Endodermal cell (in vitro differentiated cells): ENCODE measurements around the gene SDE2. TPM values are rescaled to one million over a fixed set of nuclear protein-coding genes. Genes with fewer than 3 reads are reported as not detected.
"Not testable (repeated sequence)": the region's sequence is repeated elsewhere in the genome, so short reads cannot be mapped to it uniquely, and the experiment has no call there.

Experiments used
- DNase-seq: peaks from one replicate; pipeline ENCODE4 v3.0.0-alpha.2; 2017
- H3K27ac ChIP-seq: 2 replicates; pipeline ENCODE4 v1.5.1; 2013; ENCODE audit warnings: mild to moderate bottlenecking, low read depth, low read length, moderate library complexity
- H3K27me3 ChIP-seq: 2 replicates; pipeline ENCODE4 v1.6.1; 2013; ENCODE audit warnings: mild to moderate bottlenecking, low read length, moderate library complexity; ENCODE audit not compliant: insufficient read depth, control insufficient read depth, poor library complexity, severe bottlenecking
- H3K36me3 ChIP-seq: 2 replicates; pipeline ENCODE4 v1.7.0; 2013; ENCODE audit warnings: mild to moderate bottlenecking, low read length, moderate library complexity; ENCODE audit not compliant: control insufficient read depth, insufficient read depth
- H3K4me1 ChIP-seq: one replicate; pipeline ENCODE4 v1.7.0; 2013; ENCODE audit warnings: low read length; ENCODE audit not compliant: control insufficient read depth, insufficient read depth
- H3K4me3 ChIP-seq: 2 replicates; pipeline ENCODE4 v1.5.1; 2013; ENCODE audit warnings: mild to moderate bottlenecking, low read length, moderate library complexity
- H3K9ac ChIP-seq: 2 replicates; pipeline ENCODE4 v1.6.1; 2013; ENCODE audit warnings: mild to moderate bottlenecking, low read length, moderate library complexity; ENCODE audit not compliant: poor library complexity, severe bottlenecking; ENCODE audit errors: extremely low read depth
- H3K9me3 ChIP-seq: 2 replicates; pipeline ENCODE4 v1.6.1; 2013; ENCODE audit warnings: mild to moderate bottlenecking, low read length, moderate library complexity; ENCODE audit not compliant: control insufficient read depth
- H3K27ac Mint-ChIP-seq: 2 replicates; pipeline ENCODE4 v1.8.0; 2020; ENCODE audit warnings: mixed read lengths
- H3K27me3 Mint-ChIP-seq: 2 replicates; pipeline ENCODE4 v1.8.0; 2021; ENCODE audit warnings: mild to moderate bottlenecking, mixed read lengths; ENCODE audit not compliant: insufficient read depth
- H3K36me3 Mint-ChIP-seq: 2 replicates; pipeline ENCODE4 v1.8.0; 2020; ENCODE audit warnings: low read depth, mixed read lengths
- H3K4me1 Mint-ChIP-seq: 2 replicates; pipeline ENCODE4 v1.8.0; 2020; ENCODE audit warnings: mixed read lengths
- H3K4me3 Mint-ChIP-seq: 2 replicates; pipeline ENCODE4 v1.8.0; 2020; ENCODE audit warnings: mild to moderate bottlenecking, moderate library complexity, mixed read lengths
- H3K9me3 Mint-ChIP-seq: 2 replicates; pipeline ENCODE4 v1.8.0; 2020; ENCODE audit warnings: mild to moderate bottlenecking, mixed read lengths
- WGBS, 2 experiments: methylation state at CpG; one replicate each; pipeline versions ENCODE4 v1.1.5 to v1.1.7; 2013; ENCODE audit warnings: missing lambda C conversion rate in 2 of 2, mixed read lengths in 1 of 2; ENCODE audit not compliant: insufficient coverage in 1 of 2, insufficient read length in 1 of 2; 5-methylcytosine and 5-hydroxymethylcytosine counted together
- total RNA-seq, 2 donors: library from RNA; stranded (reverse); fragmentation: NEBNext Ultra II Directional in 1 of 2; extraction: Animal tissue kit (Norgen Biotek cat#: 25700) in 1 of 2; gene quantifications; 2 replicates in 1 of 2; 3 replicates in 1 of 2; pipeline ENCODE4 v1.2.1, GENCODE V29; 2021
- TF ChIP-seq, protein P1 (sequence below): fragments of 200-600 bp; sonication (generic); conservative IDR thresholded peaks from 2 replicates; pipeline ENCODE4 v1.5.0; 2021; ENCODE audit warnings: antibody characterized with exemption, mild to moderate bottlenecking

SDE2 gene
- total RNA-seq, 2 donors from 2014 or later: 19.0 to 21.6 TPM

- Mint-ChIP-seq H3K36me3 (peaks cover 67% of the 10 kb centered on the region), H3K9me3 (peaks cover 21% of the 10 kb centered on the region), H3K27ac (no peak overlapping the region), H3K4me3 (no peak overlapping the region), H3K4me1 (no peaks in the 10 kb centered on the region), H3K27me3 (no peaks in the 10 kb centered on the region)
- Histone ChIP-seq H3K4me3 (no peak overlapping the region), H3K27ac (no peak overlapping the region), H3K4me1 (no peaks in the 10 kb centered on the region), H3K36me3 (peaks cover 62% of the 10 kb centered on the region), H3K27me3 (no peaks in the 10 kb centered on the region), H3K9ac (no peak overlapping the region), H3K9me3 (peaks cover 27% of the 10 kb centered on the region)
- TF ChIP-seq, protein P1, sequence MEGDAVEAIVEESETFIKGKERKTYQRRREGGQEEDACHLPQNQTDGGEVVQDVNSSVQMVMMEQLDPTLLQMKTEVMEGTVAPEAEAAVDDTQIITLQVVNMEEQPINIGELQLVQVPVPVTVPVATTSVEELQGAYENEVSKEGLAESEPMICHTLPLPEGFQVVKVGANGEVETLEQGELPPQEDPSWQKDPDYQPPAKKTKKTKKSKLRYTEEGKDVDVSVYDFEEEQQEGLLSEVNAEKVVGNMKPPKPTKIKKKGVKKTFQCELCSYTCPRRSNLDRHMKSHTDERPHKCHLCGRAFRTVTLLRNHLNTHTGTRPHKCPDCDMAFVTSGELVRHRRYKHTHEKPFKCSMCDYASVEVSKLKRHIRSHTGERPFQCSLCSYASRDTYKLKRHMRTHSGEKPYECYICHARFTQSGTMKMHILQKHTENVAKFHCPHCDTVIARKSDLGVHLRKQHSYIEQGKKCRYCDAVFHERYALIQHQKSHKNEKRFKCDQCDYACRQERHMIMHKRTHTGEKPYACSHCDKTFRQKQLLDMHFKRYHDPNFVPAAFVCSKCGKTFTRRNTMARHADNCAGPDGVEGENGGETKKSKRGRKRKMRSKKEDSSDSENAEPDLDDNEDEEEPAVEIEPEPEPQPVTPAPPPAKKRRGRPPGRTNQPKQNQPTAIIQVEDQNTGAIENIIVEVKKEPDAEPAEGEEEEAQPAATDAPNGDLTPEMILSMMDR: no peak
- WGBS, 2 experiments: 100% methylated on average over 1 of the region's 1 CpG; no CpG with 5 or more reads in 1 of the 2 experiments
- no peak for DNase-seq
These were observed 19.7 kb downstream of the SDE2 start for GRCh38 chr1:225979421-225979820.

DNA sequence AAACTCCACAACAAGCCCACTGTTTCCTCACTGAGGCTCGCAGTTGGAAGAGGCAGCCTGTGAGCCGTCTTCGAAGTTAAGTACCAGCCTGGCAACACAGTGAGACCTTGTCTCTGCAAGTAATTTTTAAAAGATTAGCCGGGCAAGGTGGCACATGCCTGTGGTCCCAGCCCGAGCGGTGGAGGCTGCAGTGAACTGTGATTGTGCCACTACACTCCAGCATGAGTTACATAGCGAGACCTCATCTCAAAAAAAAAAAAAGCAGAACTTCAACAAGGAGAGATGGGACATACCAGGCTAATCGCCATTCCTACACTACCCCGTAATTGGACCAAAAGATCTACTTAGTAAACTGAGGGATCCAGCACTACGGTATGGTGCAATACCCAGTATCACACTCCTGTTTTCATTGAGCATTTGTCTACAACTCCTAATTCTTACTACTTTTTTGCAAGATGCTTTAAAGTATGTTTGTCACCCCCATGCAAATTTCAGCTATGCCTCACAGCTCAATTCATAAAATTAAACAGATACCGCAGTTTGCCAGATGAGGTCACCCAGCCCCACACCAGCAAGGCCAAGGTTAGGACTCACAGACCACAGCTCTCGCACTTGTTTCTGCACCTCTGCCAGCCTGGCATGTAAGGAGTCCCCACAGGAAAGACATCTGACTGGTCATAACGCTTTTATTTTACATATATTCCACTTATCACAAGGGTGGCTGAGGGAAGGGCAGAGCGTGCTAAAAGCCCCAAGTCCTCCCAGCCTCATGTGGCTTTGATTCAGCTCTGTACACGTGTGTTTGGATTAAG lies 21.0 kb downstream of the SDE2 start:
- TF ChIP-seq, protein P1: no peak
- Histone ChIP-seq H3K4me1 (no peaks in the 10 kb centered on the region), H3K27ac (no peak overlapping the region), H3K36me3 (peaks cover 49% of the 10 kb centered on the region), H3K27me3 (no peaks in the 10 kb centered on the region), H3K9ac (no peak overlapping the region), H3K9me3 (peaks cover 18% of the 10 kb centered on the region), H3K4me3 (no peak overlapping the region)
- no peaks in the 10 kb centered on the region for H3K4me1 Mint-ChIP-seq
- H3K9me3 Mint-ChIP-seq: peaks cover 17% of the 10 kb centered on the region
- 94 to 95% methylated on average over 13 to 15 of the region's 15 CpGs for WGBS, 2 experiments
- DNase-seq: no peak
- no peak overlapping the region for H3K4me3 Mint-ChIP-seq
- no peak overlapping the region for H3K27ac Mint-ChIP-seq
- no peaks in the 10 kb centered on the region for H3K27me3 Mint-ChIP-seq
- H3K36me3 Mint-ChIP-seq: peaks cover 60% of the 10 kb centered on the region

- 89 to 97% methylated on average over 2 to 12 of the region's 12 CpGs for WGBS, 2 experiments
- H3K27ac ChIP-seq, DNase-seq, H3K4me1 Mint-ChIP-seq, H3K4me1 ChIP-seq, H3K9ac ChIP-seq, H3K9me3 ChIP-seq, H3K27me3 Mint-ChIP-seq, H3K27ac Mint-ChIP-seq, H3K4me3 ChIP-seq, H3K4me3 Mint-ChIP-seq, H3K27me3 ChIP-seq: not testable (repeated sequence)
- H3K9me3 Mint-ChIP-seq: peaks cover 15% of the 10 kb centered on the region
- peaks cover 36% of the 10 kb centered on the region for H3K36me3 Mint-ChIP-seq
- H3K36me3 ChIP-seq: peaks cover 21% of the 10 kb centered on the region
These were observed 24.0 kb downstream of the SDE2 start for GRCh38 chr1:225975146-225975545.
